Pancreas (tissue), 10 donors: ENCODE results near the gene AMH. TPM values are rescaled to one million over a fixed set of nuclear protein-coding genes. Genes with fewer than 3 reads are reported as not detected.
"Not testable (repeated sequence)": the region's sequence is repeated elsewhere in the genome, so short reads cannot be mapped to it uniquely, and the experiment has no call there.

Experiments used
- ATAC-seq, 4 donors: fragments of 200-7000 bp; cut with Tn5 transposase; one replicate each; pipeline versions ENCODE4 v1.8.0 to v1.9.1; 2020; ENCODE audit warnings: mild to moderate bottlenecking in 4 of 4, moderate library complexity in 4 of 4
- DNase-seq, 6 donors: peaks; one replicate each; pipeline ENCODE4 v3.0.0-alpha.2; 2020
- FAIRE-seq: peaks from 2 replicates; lab custom pipeline; 2012; peaks lifted over from hg19 to GRCh38; lab: Jason Lieb, UNC
- H3K27ac ChIP-seq, 4 donors: fragments of 200-600 bp; sonication (generic); 1 replicate in 3 of 4; 2 replicates in 1 of 4; pipeline versions ENCODE4 v1.5.0 to v1.8.0; 2020
- H3K27me3 ChIP-seq, 4 donors: fragments of 200-600 bp; one replicate each; pipeline ENCODE4 v1.8.0; 2021
- H3K36me3 ChIP-seq, 3 donors: fragments of 200-600 bp; sonication (generic) in 1 of 3; one replicate each; pipeline versions ENCODE4 v1.5.0 to v1.8.0; 2020 to 2021
- H3K4me1 ChIP-seq, 3 donors: fragments of 200-600 bp; one replicate each; pipeline ENCODE4 v1.8.0; 2021
- H3K4me3 ChIP-seq, 4 donors: fragments of 200-600 bp; sonication (generic) in 2 of 4; one replicate each; pipeline versions ENCODE4 v1.5.0 to v1.8.0; 2020 to 2021
- H3K9me3 ChIP-seq, 4 donors: fragments of 200-600 bp; one replicate each; pipeline ENCODE4 v1.8.0; 2021
- WGBS, 2 donors: extraction: QIAGEN DNeasy Blood & Tissue Kit; methylation state at CpG; one replicate each; pipeline ENCODE4 v1.1.7; 2013; 5-methylcytosine and 5-hydroxymethylcytosine counted together
- intact Hi-C, 3 donors: fragments of 100-400 bp; cut with DNase I; formaldehyde crosslinking; loops; one replicate each; pipeline versions ENCODE4 v1.11.1 to v1.14.2; 2022
- polyA plus RNA-seq, 2 donors: library from polyadenylated mRNA; stranded (reverse); fragments of 200-250 nt; gene quantifications; one replicate each; pipeline ENCODE4 v1.2.3, GENCODE V29; 2013
- total RNA-seq, 6 donors: library from RNA; stranded (reverse); fragmentation: NEBNext Ultra II Directional in 4 of 6; extraction: Animal tissue kit (Norgen Biotek cat#: 25700) in 4 of 6; gene quantifications; one replicate each; pipeline versions ENCODE4 v1.2.1 to v1.2.4, GENCODE V29; 2021 to 2023
- TF ChIP-seq, protein P1 (sequence below), 4 donors: fragments of 200-600 bp; sonication (generic) in 3 of 4; IDR thresholded peaks; one replicate each; pipeline versions ENCODE4 v1.5.0 to v1.8.0; 2021; ENCODE audit warnings: antibody characterized with exemption in 4 of 4
- donor health status: healthy with polysubstance abuse.
- donor health status: DM: no; HTN: no; CAD: no; lungs with moderate emphysema.
- donor health status: DM: no; HTN: no; CAD: no.
- donor health status: control.
- donor health status: control.
- donor health status: Bipolar disorder and iron deficiency.
- donor health status: DM: yes; HTN: yes; CAD: no.
- donor health status: DM: no; HTN: no; CAD: no.
- donor health status: DM: no; HTN: no; CAD: no.
- donor health status: DM: yes; HTN: yes; CAD: no.

The AMH gene
- total RNA-seq: 1 to 10 TPM; 1.4 to 4.1 (median 1.7) TPM
- 1 to 10 TPM; 8.9 to 9.5 TPM for polyA plus RNA-seq

DNA sequence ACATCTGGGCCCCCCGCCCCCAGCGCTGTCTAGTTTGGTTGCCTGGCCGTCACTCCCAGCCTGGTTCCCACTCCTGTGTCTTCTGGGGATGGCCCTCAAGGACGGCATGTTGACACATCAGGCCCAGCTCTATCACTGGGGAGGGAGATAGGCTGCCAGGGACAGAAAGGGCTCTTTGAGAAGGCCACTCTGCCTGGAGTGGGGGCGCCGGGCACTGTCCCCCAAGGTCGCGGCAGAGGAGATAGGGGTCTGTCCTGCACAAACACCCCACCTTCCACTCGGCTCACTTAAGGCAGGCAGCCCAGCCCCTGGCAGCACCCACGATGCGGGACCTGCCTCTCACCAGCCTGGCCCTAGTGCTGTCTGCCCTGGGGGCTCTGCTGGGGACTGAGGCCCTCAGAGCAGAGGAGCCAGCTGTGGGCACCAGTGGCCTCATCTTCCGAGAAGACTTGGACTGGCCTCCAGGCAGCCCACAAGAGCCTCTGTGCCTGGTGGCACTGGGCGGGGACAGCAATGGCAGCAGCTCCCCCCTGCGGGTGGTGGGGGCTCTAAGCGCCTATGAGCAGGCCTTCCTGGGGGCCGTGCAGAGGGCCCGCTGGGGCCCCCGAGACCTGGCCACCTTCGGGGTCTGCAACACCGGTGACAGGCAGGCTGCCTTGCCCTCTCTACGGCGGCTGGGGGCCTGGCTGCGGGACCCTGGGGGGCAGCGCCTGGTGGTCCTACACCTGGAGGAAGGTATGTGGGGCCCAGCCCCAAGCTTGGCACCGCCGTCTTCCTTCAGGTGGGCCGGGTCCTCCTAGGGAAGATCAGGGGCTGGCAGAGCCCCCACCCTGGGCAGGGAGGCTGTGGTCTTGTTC, at the start of gene AMH:
AMH (plus strand) TSS at position 314 of the 857 bp plus-strand sequence; CDS start at position 324, 10 bp downstream.
- peak in 3 of 6 donors; percentile 40 to 77 (median 57) for DNase-seq
- ATAC-seq: peak in 1 of 4 donors; percentile 2

DNA sequence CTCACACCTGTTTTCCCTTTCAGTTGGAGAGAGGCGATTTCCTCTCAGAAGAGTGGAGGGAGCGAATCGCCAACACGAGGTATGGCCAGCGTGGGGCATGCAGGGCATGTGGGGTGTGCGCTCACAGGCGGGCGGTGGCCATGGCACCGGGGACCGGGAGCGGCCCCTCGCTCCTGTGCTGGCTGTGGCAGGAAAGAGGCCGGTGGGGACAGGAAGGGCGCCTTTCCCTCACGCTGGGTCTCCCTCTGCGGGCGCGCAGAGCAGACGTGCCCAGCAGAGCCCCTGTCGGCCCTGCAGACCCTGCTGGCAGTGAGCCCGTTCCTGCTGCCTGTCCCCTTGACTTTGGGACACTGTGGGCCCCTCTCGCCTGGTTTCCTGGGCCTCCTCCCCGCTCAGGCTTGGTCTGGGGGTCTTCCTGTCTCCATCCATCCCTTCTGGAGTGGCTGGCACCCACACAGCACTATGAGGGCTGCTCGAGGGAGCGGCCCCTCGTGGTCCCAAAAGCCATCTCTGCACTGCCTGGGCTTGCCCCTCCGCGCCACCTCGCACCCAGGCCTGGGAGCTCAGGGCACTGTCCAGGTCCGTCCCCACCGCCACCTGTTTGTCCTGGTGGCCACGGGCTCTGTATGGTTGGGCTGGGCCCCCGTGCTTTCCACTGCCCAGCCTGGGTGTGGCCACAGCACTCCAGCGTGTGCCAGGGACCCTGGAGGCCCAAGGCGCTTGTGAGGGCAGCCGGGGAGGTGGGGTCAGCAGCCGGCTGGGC, 49.1 kb upstream of the AMH start:
- TF ChIP-seq, protein P1, sequence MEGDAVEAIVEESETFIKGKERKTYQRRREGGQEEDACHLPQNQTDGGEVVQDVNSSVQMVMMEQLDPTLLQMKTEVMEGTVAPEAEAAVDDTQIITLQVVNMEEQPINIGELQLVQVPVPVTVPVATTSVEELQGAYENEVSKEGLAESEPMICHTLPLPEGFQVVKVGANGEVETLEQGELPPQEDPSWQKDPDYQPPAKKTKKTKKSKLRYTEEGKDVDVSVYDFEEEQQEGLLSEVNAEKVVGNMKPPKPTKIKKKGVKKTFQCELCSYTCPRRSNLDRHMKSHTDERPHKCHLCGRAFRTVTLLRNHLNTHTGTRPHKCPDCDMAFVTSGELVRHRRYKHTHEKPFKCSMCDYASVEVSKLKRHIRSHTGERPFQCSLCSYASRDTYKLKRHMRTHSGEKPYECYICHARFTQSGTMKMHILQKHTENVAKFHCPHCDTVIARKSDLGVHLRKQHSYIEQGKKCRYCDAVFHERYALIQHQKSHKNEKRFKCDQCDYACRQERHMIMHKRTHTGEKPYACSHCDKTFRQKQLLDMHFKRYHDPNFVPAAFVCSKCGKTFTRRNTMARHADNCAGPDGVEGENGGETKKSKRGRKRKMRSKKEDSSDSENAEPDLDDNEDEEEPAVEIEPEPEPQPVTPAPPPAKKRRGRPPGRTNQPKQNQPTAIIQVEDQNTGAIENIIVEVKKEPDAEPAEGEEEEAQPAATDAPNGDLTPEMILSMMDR (IDR thresholded peaks at IDR 0.05): no peak
- no peaks in the 10 kb centered on the region for H3K9me3 ChIP-seq
- no peak overlapping the region for H3K4me3 ChIP-seq
- H3K4me1 ChIP-seq: no peaks in the 10 kb centered on the region
- no peak overlapping the region for H3K27ac ChIP-seq
- H3K27me3 ChIP-seq: no peaks in the 10 kb centered on the region
- H3K36me3 ChIP-seq: peaks cover 0 to 14% (median 0%) of the 10 kb centered on the region in 3 donors
- DNase-seq (peak in 1 of 6 donors; percentile 59), FAIRE-seq (no peak), ATAC-seq (no peak)
- WGBS, 2 donors: 91 to 96% methylated on average over 36 to 37 of the region's 37 CpGs
- intact Hi-C loops: no loop called here

More for the DNA sequence above, at the start of gene AMH:
- peaks cover 4 to 34% (median 34%) of the 10 kb centered on the region in 3 donors for H3K36me3 ChIP-seq
- no peak within 1 kb of the TSS for H3K4me3 ChIP-seq
- peaks cover 0 to 6% (median 0%) of the 10 kb centered on the region in 4 donors for H3K27me3 ChIP-seq
- H3K9me3 ChIP-seq: no peaks in the 10 kb centered on the region
- no peaks in the 10 kb centered on the region for H3K4me1 ChIP-seq
- FAIRE-seq: no peak
- TF ChIP-seq, protein P1 (IDR thresholded peaks at IDR 0.05): no peak
- 68 to 70% methylated on average over 18 to 27 of the region's 27 CpGs for WGBS, 2 donors
- intact Hi-C loops: no loop called here
- H3K27ac ChIP-seq: no peak within 1 kb of the TSS

DNA sequence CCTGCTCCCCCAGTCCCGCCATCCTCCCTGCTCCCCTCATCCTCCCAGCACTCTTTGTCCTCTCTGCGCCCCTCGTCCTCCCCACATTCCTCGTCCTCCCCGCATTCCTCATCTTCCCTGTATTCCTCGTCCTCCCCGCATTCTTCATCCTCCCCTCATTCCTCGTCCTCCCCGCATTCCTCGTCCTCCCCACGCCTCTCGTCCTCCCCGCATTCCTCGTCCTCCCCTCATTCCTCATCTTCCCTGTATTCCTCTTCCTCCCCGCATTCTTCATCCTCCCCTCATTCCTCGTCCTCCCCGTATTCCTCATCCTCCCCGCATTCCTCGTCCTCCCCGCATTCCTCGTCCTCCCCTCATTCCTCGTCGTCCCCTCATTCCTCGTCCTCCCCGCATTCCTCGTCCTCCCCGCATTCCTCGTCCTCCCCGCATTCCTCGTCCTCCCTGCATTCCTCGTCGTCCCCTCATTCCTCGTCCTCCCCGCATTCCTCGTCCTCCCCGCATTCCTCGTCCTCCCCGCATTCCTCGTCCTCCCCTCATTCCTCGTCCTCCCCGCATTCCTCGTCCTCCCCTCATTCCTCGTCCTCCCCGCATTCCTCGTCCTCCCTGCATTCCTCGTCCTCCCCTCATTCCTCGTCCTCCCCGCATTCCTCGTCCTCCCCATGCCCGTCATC, 48.4 kb upstream of the AMH start:
- ATAC-seq, intact Hi-C loops, DNase-seq, H3K4me1 ChIP-seq, H3K9me3 ChIP-seq, H3K27me3 ChIP-seq, H3K4me3 ChIP-seq, H3K27ac ChIP-seq, FAIRE-seq: not testable (repeated sequence)
- 95% methylated on average over 45 to 50 of the region's 50 CpGs for WGBS, 2 donors
- peaks cover 0 to 14% (median 0%) of the 10 kb centered on the region in 3 donors for H3K36me3 ChIP-seq

DNA sequence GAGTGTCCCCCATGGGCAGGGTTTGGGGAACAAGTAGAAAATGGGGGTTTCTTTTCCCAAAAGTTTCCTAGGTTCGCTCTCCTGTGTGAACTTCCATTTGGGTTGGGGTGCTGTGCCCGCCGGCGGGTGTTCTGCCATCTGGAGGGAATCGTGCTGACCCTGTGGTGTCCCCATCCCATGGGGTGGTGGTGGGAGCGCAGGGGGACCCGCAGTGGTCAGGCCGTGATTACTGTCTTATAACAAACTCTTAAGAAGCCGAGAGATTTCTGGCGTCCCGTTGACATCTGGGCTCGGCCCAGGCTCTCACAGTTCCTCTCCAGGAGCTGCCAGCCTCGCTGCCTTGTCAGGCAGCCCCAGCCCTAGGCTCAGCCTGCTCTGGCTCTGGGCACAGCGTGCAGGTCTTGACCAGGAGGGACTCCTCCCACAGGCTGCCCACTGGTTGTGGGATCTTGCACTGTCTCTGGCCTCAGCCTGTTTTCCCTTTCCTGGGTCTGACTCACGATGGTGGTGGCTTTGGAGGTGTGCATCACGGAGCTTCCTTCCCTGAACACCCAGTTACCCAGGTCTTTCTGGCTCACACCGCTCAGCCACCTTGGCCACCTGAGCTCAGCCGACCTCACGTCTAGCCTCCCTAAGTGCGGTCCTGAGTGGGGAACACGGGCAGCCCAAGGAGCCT, 47.5 kb upstream of the AMH start:
- H3K4me1 ChIP-seq: no peaks in the 10 kb centered on the region
- no peak for DNase-seq
- no peak overlapping the region for H3K27ac ChIP-seq
- no peak overlapping the region for H3K4me3 ChIP-seq
- WGBS, 2 donors: 93 to 94% methylated on average over 21 of the region's 21 CpGs
- H3K27me3 ChIP-seq: no peaks in the 10 kb centered on the region
- TF ChIP-seq, protein P1 (IDR thresholded peaks at IDR 0.05): no peak
- peaks cover 0 to 16% (median 0%) of the 10 kb centered on the region in 3 donors for H3K36me3 ChIP-seq
- ATAC-seq: no peak
- H3K9me3 ChIP-seq: no peaks in the 10 kb centered on the region
- FAIRE-seq: no peak
- intact Hi-C loops: no loop called here
